Testis (tissue), 2 donors: ENCODE results near the gene METTL23.

Experiments used
- POLR2A ChIP-seq: fragments of 450-650 bp; IDR thresholded peaks from one replicate; pipeline ENCODE4 v1.6.1; 2017; ENCODE audit warnings: antibody characterized with exemption, mild to moderate bottlenecking, moderate library complexity
- TF ChIP-seq, protein P1 (sequence below), 3 experiments: fragments of 450-650 bp in 2 of 3; fragments of 200-600 bp in 1 of 3; sonication (generic) in 1 of 3; IDR thresholded peaks; one replicate each; pipeline ENCODE4 v1.5.1; 2016 to 2019; ENCODE audit warnings: antibody characterized with exemption in 3 of 3, mild to moderate bottlenecking in 2 of 3, moderate library complexity in 1 of 3

DNA sequence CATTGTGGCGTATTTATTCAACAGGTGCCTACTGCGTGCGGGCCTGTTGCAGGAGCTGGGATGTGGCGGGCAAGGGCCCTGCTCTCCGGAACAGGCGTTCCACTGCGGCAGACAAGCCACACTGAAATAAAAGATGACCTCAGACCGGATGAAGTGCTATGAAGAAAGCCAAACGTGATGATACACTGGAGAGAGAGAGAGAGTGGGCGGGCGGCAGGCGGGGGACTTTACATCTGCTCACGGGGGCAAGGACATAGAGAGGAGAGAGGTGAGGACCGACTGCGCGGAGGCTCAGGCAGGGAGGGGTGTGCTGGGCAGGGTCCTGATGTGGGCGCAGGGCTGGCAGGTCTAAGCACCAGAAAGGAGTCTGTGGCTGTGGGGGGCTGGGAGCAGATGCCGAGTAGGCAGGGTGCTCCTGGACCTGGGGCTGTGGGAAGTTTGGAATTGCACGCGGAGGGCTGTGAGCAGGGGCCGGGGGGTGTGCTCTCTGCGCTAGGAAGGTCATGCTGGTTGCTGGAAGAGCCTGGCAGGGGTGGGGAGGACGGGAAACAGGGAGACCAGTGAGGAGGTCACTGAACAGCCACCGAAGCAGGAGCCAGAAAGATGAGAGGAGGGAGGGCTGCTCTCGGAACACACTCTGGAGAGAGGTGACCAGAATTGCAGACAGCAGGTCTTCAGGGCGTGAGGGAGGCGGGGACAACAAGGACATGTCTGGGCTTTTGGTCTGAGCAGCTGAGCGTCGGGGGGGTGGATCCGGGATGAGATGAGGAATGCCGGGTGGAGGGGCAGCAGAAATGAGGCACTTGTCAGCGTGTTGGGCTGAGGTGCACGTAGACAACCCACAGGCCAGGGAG lies 25.8 kb upstream of the METTL23 start:
- TF ChIP-seq, protein P1, sequence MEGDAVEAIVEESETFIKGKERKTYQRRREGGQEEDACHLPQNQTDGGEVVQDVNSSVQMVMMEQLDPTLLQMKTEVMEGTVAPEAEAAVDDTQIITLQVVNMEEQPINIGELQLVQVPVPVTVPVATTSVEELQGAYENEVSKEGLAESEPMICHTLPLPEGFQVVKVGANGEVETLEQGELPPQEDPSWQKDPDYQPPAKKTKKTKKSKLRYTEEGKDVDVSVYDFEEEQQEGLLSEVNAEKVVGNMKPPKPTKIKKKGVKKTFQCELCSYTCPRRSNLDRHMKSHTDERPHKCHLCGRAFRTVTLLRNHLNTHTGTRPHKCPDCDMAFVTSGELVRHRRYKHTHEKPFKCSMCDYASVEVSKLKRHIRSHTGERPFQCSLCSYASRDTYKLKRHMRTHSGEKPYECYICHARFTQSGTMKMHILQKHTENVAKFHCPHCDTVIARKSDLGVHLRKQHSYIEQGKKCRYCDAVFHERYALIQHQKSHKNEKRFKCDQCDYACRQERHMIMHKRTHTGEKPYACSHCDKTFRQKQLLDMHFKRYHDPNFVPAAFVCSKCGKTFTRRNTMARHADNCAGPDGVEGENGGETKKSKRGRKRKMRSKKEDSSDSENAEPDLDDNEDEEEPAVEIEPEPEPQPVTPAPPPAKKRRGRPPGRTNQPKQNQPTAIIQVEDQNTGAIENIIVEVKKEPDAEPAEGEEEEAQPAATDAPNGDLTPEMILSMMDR (IDR thresholded peaks at IDR 0.05): no peak
- no peak for TF ChIP-seq POLR2A
